GM19468 (cell line): Measurements from ENCODE around the gene ZWILCH.
"Not testable (repeated sequence)": the region's sequence is repeated elsewhere in the genome, so short reads cannot be mapped to it uniquely, and the experiment has no call there.

Experiments used
- ATAC-seq: cut with Tn5 transposase; IDR thresholded peaks from one replicate; pipeline ENCODE4 v1.9.1; 2021; ENCODE audit warnings: mild to moderate bottlenecking, moderate library complexity, moderate number of reproducible peaks; ENCODE audit not compliant: unreplicated experiment; ENCODE audit errors: extremely low read depth

Gene ZWILCH

GRCh38 chr15:66573719-66574595 lies 68.8 kb downstream of the ZWILCH start:
- no peak for ATAC-seq

DNA sequence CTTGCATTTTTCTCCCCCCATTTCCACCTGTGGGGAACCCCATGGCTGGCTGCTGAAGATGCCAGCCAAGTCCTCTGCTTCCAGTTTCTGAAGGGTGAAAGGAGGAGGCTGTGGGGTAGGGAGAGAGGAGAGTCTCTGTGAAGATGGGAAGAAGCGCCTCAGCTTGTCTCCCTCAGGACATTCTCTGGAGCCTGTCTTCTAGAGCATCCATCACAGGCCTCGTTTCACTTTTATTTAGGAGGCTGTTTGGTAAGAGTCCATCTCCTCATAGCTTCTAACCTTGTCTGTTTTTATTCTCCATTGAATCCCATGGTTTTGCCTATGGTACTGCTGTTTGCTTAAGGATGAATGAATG lies 69.4 kb downstream of the ZWILCH start:
- ATAC-seq: no peak

DNA sequence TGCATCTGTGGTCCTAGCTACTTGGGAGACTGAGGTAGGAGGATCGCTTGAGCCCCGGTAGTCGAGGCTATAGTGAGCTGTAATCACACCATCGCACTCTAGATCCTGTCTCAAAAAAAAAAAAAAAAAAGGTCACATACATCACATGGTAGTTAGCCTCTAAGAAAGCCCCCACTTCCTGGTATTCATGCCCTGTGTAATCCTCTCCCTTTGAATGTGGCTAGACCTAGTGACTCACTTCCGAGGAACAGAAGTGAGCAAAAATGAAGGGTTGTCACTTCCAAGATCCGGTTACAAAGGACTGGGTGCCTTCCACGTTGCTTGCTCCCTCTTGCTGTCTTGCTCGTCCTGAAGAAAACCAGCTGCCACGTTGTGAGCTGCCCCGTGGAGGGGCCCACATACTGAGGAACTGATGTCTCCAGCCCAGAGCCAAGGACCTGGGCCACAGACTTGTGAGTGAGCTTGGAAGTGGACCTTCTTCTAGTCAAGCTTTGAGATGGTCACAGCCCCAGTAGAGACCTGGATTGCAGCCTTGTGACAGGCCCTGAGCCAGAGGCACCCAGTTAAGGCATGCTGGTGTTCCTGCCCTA lies 73.3 kb downstream of the ZWILCH start:
- ATAC-seq: no peak

DNA sequence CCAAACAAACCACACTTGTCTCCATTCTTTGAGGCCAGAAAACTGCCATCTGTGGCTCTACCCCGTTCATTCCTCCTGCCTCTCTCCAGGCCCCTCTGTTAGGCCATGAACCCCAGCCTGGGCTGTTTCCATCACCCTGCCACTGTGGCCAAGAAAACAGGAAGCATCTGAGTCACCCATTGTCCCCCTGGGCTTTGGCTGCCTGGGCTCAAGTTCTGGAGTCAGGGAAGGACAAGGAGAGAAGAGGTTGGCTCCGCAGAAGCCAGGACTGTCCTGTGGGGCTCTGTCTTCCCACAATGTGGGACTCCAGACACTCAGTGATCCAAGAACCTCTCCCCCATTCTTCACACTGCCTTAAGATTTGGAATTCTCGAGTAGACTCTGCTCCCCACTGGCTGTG lies 75.5 kb downstream of the ZWILCH start:
- no peak for ATAC-seq

- no peak for ATAC-seq
These were observed 76.9 kb downstream of the ZWILCH start for GRCh38 chr15:66581972-66582537.

DNA sequence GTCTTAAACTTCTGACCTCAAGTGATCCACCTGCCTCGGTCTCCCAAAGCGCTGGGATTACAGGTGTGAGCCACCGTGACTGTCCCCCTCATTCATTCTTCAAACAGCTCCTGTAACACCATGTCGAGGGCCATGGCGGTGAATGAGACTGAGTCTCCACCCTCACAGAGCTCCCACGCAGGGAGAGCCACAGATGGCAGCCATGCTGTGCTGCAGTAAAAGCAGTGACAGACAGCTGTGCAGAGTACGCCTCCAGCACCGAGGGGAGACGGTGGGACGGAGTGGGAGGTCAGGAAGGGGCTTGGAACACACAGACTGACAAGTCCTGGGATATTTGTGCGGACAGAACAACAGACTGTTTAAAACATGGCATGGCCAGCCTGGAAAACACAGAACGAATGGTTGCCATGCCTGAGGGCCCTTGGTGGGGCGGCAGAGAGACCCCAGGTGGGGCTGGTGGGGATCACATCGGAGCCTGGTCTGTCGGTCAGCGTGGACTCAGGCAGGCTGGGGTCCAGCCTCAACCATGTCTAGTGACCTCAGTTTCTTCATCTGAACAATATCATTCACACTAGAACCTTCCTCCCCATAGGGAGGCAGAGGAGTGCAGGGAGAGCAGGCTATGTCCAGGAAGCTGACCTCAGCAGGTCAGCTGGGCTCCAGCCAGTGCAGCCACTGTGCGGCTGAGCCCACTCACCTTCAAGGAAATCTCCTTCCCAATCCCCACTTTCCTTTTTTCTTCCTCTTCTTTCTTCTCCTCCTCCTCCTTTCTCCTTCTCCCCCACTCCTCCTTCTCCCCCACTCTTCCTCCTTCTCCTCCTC lies 81.2 kb downstream of the ZWILCH start:
- ATAC-seq: no peak

DNA sequence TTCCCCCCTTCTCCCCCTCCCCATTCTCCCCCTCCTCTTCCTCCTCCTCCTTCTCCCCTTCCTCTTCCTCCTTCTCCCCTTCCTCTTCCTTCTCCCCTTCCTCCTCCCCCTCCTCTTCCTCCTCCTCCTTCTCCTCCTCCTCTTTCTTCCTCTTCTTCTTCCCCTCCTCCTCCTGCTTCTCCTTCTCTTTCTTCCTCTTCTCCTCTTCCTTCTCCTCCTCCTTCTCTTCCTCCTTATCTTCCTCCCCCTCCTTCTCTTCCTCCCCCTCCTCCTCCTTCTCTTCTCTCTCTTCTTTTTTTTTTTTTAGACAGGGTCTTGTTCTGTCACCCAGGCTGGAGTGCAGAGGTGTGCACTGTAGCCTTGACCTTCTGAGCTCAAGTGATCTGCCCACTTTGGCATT lies 81.9 kb downstream of the ZWILCH start:
- no peak for ATAC-seq

DNA sequence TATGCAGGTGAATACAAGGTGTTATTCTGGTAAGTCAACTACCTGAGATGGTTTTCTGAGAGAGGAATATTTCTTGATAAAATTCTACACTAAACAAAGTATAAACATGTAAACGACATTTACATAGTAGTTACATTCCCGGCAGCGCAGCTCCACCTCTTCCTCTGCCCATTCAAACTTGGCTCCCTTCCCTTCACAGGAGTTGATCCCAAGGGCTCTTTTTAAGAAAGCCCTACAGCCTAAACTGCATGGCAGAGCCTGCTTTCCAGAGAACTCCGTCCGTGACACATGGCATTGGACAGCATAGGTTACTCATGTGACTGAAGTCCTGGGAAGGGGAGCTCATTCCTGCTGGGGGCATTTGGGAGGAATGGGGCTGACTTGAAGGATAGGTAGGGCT lies 82.6 kb downstream of the ZWILCH start:
- no peak for ATAC-seq

GRCh38 chr15:66588537-66588936 lies 83.4 kb downstream of the ZWILCH start:
- no peak for ATAC-seq

- no peak for ATAC-seq
These were observed 83.8 kb downstream of the ZWILCH start for GRCh38 chr15:66588971-66589370.

DNA sequence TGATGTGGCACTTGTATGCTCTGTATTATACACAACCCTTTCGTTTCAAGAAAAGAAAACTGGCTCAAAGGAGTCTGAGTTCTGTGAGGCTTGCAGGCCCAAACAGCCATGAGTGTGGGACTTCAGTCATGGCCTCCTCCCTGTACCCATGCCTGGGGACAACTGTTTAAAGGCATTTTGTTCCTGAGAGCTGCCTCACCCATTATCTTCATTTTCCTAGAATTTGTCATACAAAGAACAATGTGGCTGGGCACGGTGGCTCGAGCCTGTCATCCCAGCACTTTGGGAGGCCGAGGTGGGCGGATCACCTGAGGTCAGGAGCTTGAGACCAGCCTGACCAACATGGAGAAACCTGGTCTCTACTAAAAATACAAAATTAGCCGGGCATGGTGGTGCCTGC lies 84.3 kb downstream of the ZWILCH start:
- not testable (repeated sequence) for ATAC-seq

- no peak for ATAC-seq
These were observed 85.3 kb downstream of the ZWILCH start for GRCh38 chr15:66590435-66590834.

- no peak for ATAC-seq
These were observed 86.3 kb downstream of the ZWILCH start for GRCh38 chr15:66591322-66591862.

- no peak for ATAC-seq
These were observed 87.5 kb downstream of the ZWILCH start for GRCh38 chr15:66592505-66593218.

DNA sequence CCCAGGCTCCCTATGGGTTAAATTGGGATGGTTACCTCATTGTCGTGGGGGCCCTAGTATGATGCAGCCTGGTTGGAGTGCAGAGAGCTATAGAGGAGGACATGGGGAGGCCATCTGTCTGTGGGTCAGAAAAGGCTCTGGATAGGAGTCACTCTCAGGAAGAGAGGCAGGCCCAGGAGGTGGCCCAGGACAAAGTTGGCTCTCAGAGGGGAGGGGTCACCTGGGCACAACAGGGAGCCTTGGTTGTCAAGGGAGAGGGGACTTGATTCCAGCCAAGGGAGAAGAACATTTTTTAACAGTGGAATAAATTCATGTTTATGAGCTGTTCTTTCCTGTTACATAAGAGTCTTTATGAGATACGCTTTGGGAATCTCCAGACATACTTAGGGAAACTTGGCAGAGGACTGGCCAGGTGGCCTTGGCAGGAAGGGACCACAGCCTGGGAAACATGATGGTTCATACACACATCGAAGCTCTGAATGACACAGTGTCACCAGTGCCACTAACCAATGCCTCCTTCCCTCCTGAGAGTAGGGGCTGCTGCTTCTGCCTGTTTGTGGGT lies 88.2 kb downstream of the ZWILCH start:
- ATAC-seq: no peak

GRCh38 chr15:66594344-66594743 lies 89.2 kb downstream of the ZWILCH start:
- no peak for ATAC-seq

DNA sequence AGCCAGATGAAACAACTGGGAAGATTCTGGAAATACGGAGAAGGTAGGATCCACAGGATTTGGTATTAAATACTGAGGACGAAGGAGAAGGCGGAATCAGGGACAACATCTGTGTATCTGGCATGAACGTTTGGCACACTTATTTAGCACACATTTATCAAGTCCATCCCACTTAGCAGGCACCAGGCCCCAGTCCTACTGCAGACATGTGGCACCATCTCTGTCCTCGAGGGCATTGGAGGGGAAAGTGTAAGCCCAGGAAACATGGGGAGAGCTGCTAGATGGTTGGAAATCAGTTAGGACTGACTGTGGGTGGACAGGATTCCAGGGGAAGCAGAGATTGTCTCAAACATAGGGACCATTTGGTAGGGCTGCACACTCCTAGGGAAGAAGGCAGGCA lies 89.7 kb downstream of the ZWILCH start:
- no peak for ATAC-seq

DNA sequence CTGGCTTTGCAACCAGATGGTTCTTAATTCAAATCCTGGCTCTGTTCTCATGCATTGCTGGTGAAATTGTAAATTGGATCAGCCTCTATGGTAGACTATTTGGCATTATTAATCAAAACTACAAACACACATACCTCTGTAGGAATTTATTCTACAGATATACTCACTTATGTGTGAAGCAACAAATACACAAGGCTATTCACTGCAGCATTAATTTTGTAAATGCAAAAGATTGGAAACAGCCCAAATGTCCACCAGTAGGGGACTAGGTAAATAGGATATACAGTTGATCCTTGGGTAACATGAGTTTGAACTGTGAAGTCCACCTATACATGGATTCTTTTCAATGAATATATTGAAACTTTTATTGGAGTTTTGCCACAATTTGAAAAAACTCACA lies 90.2 kb downstream of the ZWILCH start:
- ATAC-seq: no peak

- no peak for ATAC-seq
These were observed 90.9 kb downstream of the ZWILCH start for GRCh38 chr15:66595931-66596545.
